ENCODE results near the gene FAM110A.
"Not testable (repeated sequence)": the region's sequence is repeated elsewhere in the genome, so short reads cannot be mapped to it uniquely, and the experiment has no call there.

FAM110A gene

DNA sequence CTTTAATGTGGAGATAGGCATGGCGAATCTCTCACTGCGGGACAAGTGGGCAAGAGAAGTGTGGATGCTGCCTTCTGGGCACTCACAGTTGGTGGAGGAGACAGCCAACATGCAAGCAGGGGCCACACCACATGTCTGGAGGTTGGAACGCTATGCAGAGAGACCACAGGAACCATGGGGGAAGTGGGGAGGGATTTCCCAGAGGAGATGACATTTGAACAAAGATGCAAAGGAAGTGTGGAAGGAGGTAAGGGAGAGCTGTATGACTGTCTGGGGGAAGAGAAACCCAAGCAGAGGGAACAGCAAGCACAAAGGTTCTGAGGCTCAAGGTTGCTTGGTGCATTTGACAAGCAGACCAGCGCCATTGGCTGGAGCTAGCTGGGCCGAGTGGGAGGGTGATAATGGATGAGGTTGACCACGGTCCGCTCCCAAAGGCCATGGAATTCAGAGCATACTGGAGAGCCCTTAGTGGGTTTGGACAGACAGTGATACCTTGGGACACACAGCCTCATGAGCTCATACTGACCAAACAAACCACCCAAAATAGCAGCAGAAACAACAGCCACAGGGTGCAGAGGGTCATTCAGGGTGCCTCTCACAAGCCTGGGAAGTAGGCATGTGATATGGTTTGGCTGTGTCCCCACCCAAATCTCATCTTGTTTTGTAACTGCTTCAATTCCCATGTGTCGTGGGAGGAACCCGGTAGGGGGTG lies 7.6 kb upstream of the FAM110A start:
- H3K9me3 ChIP-seq (ENCODE audit: control insufficient read depth, insufficient read depth, low read length) = no peaks in the 10 kb centered on the region
- H3K4me1 ChIP-seq (ENCODE audit: control insufficient read depth, insufficient read depth, low read length) = no peaks in the 10 kb centered on the region
- H3K36me3 ChIP-seq (ENCODE audit: control insufficient read depth, insufficient read depth, low read length) = no peaks in the 10 kb centered on the region
- no peak overlapping the region for H3K9ac ChIP-seq (ENCODE audit: low read depth, low read length)
- no peaks in the 10 kb centered on the region for H3K27me3 ChIP-seq (ENCODE audit: control insufficient read depth, insufficient read depth, low read length)
- no peak overlapping the region for H3K4me3 ChIP-seq (ENCODE audit: low read depth, low read length)

DNA sequence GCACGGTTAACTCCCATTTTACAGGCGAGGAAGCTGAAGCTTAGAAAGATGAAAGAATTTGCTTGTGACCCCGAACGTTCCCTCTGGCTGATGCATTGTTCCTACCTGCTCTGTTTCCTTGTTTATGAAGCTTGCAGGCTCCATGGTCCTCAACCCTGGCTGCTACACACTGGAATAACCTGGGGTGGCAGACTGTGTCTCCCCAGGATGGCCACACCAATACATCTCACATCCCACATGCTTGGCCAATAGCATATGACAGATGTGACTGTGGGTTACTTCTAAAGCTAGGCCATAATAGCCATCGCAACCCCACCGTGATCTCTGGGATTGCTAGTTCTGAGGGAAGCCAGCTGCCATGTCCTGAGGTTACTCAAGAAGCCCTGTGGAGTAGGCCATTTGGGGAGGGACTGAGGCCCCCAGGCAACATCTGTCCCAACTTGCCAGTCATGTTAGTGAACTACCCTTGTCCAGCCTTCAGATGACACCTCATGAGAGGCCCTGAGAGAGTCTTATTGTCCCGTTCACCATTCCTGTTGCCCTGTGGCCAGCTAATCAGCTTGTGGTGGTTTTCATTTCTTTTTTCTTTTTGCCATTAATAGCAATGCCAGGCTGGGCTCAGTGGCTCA lies 6.7 kb upstream of the FAM110A start:
- Histone ChIP-seq H3K4me3 (ENCODE audit: low read depth, low read length) (no peak overlapping the region), H3K36me3 (ENCODE audit: control insufficient read depth, insufficient read depth, low read length) (no peaks in the 10 kb centered on the region), H3K4me1 (ENCODE audit: control insufficient read depth, insufficient read depth, low read length) (no peaks in the 10 kb centered on the region), H3K9me3 (ENCODE audit: control insufficient read depth, insufficient read depth, low read length) (no peaks in the 10 kb centered on the region), H3K9ac (ENCODE audit: low read depth, low read length) (no peak overlapping the region), H3K27me3 (ENCODE audit: control insufficient read depth, insufficient read depth, low read length) (no peaks in the 10 kb centered on the region)

DNA sequence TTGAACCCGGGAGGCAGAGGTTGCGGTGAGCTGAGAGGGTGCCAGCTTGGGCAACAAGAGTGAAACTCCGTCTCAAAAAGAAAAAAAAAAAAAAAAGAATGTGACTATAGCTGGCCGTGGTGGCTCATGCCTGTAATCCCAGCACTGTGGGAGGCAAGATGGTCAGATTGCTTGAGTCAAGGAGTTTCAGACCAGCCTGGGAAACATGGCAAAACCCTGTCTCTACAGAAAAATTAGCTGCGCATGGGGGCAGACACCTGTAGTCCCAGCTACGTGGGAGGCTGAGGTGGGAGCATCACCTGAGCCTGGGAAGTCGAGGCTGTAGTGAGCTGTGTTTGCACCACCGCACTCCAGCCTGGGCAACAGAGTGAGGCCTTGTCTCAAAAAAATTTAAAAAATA lies 5.5 kb upstream of the FAM110A start:
- H3K4me3 ChIP-seq (ENCODE audit: low read depth, low read length); H3K9ac ChIP-seq (ENCODE audit: low read depth, low read length); H3K4me1 ChIP-seq (ENCODE audit: control insufficient read depth, insufficient read depth, low read length); H3K9me3 ChIP-seq (ENCODE audit: control insufficient read depth, insufficient read depth, low read length); H3K36me3 ChIP-seq (ENCODE audit: control insufficient read depth, insufficient read depth, low read length); H3K27me3 ChIP-seq (ENCODE audit: control insufficient read depth, insufficient read depth, low read length): not testable (repeated sequence)

DNA sequence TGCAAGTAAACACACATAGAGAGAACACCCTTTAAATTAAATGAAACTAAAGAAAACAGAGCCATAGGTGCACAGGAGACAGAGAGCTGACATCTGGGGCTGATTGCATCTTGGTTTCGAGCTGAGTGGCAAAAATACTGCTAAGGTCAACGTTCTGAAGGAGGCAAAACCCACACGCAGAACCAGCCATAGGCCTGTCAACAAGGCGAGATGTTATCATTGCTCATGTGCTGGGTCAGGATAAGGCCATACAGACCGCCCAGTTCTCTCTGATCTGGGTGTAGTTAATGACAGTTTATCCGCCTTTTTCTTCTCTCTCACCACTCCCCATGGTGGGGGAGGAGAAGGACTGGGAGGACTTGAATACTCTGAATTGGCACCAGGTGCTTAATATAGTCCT lies 4.5 kb upstream of the FAM110A start:
- H3K9ac ChIP-seq (ENCODE audit: low read depth, low read length) = no peak overlapping the region
- no peaks in the 10 kb centered on the region for H3K4me1 ChIP-seq (ENCODE audit: control insufficient read depth, insufficient read depth, low read length)
- H3K9me3 ChIP-seq (ENCODE audit: control insufficient read depth, insufficient read depth, low read length) = no peaks in the 10 kb centered on the region
- peaks cover 2% of the 10 kb centered on the region for H3K27me3 ChIP-seq (ENCODE audit: control insufficient read depth, insufficient read depth, low read length)
- H3K4me3 ChIP-seq (ENCODE audit: low read depth, low read length) = no peak overlapping the region
- H3K36me3 ChIP-seq (ENCODE audit: control insufficient read depth, insufficient read depth, low read length) = no peaks in the 10 kb centered on the region

DNA sequence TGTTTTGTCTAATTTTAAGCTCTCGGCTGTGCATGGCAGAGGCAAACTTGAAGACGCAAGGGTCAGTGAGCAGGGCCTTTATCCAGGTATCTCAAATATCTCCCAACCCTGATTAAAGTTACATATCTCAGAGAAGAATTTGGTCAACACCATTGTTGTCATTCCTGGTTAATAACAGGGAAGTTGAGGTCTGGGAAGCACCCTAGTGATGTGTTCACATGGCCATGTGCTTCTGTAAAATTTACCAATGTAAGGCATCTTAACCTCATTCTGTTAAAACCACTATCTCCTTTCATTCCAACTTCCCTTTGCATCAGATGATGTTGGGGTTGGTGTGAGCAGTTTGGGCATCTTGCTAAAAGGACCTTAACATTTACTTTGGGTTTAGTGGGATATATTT lies 4.0 kb upstream of the FAM110A start:
- Histone ChIP-seq H3K4me1 (ENCODE audit: control insufficient read depth, insufficient read depth, low read length) (no peaks in the 10 kb centered on the region), H3K4me3 (ENCODE audit: low read depth, low read length) (no peak overlapping the region), H3K36me3 (ENCODE audit: control insufficient read depth, insufficient read depth, low read length) (no peaks in the 10 kb centered on the region), H3K27me3 (ENCODE audit: control insufficient read depth, insufficient read depth, low read length) (peaks cover 7% of the 10 kb centered on the region), H3K9me3 (ENCODE audit: control insufficient read depth, insufficient read depth, low read length) (no peaks in the 10 kb centered on the region), H3K9ac (ENCODE audit: low read depth, low read length) (no peak overlapping the region)

DNA sequence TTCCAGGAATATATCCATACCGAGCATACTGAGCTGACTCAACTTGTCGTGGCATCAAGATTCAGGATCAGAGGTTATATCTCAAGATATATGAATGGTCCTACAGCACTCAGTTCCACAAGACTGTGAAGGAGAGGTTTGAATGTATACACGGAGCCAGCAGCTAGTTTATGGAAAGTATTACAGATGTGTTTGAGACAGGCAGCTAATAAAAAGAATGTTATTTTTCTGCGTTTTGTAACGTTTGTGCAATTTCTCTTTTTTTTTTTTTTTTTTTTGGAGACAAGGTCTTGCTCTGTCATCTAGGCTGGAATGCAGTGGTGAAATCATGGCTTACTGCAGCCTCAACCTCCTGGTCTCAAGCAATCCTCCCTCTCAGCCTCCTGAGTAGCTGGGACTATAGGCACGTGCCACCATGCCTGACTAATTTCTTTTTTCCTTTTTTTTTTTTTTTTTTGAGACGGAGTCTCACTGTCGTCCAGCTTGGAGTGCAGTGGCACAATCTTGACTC lies 3.4 kb upstream of the FAM110A start:
- Histone ChIP-seq H3K36me3 (ENCODE audit: control insufficient read depth, insufficient read depth, low read length) (no peaks in the 10 kb centered on the region), H3K4me3 (ENCODE audit: low read depth, low read length) (no peak overlapping the region), H3K9ac (ENCODE audit: low read depth, low read length) (no peak overlapping the region), H3K27me3 (ENCODE audit: control insufficient read depth, insufficient read depth, low read length) (peaks cover 12% of the 10 kb centered on the region), H3K9me3 (ENCODE audit: control insufficient read depth, insufficient read depth, low read length) (no peaks in the 10 kb centered on the region), H3K4me1 (ENCODE audit: control insufficient read depth, insufficient read depth, low read length) (no peaks in the 10 kb centered on the region)

DNA sequence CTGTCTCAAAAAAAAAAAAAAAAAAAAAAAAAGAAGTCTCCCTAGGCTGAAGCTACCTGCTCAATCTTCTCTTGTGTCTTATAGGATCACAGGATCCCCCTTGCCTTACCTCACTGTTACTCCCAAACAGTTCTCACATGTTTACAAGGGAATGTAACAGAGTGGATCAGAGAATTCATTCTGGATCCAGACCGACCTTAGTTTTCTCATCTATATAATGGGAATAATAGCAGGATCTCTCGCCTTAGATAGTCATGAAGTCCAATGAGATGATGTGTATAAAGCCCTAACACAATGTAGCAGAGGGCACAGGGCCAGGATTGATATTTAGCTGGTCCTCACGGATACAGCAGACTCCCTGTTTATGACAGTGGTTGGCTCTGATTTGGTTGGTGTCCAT lies 2.3 kb upstream of the FAM110A start:
- no peak overlapping the region for H3K4me3 ChIP-seq (ENCODE audit: low read depth, low read length)
- H3K27me3 ChIP-seq (ENCODE audit: control insufficient read depth, insufficient read depth, low read length) = peaks cover 16% of the 10 kb centered on the region
- no peak overlapping the region for H3K9ac ChIP-seq (ENCODE audit: low read depth, low read length)
- H3K4me1 ChIP-seq (ENCODE audit: control insufficient read depth, insufficient read depth, low read length) = no peaks in the 10 kb centered on the region
- H3K9me3 ChIP-seq (ENCODE audit: control insufficient read depth, insufficient read depth, low read length) = no peaks in the 10 kb centered on the region
- H3K36me3 ChIP-seq (ENCODE audit: control insufficient read depth, insufficient read depth, low read length) = no peaks in the 10 kb centered on the region

DNA sequence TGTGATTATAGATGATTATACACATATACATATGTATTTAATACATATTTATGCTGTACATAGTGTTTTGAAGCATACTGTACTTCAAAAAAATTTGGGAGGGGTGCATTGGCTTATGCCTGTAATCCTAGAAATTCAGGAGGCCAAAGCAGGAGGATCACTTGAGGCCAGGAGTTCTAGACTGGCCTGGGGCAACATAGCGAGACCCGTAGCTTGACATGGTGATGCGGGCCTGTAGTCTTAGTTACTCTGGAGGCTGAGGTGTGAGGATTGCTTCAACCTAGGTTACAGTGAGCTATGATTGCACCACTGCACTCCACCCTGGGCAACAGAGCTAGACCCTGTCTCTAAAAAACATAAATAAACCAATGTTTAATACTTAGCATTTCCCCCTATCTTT lies 1.6 kb upstream of the FAM110A start:
- H3K9ac ChIP-seq (ENCODE audit: low read depth, low read length) = no peak overlapping the region
- H3K36me3 ChIP-seq (ENCODE audit: control insufficient read depth, insufficient read depth, low read length) = no peaks in the 10 kb centered on the region
- H3K4me3 ChIP-seq (ENCODE audit: low read depth, low read length) = no peak overlapping the region
- no peaks in the 10 kb centered on the region for H3K4me1 ChIP-seq (ENCODE audit: control insufficient read depth, insufficient read depth, low read length)
- H3K9me3 ChIP-seq (ENCODE audit: control insufficient read depth, insufficient read depth, low read length) = no peaks in the 10 kb centered on the region
- H3K27me3 ChIP-seq (ENCODE audit: control insufficient read depth, insufficient read depth, low read length) = peaks cover 16% of the 10 kb centered on the region

DNA sequence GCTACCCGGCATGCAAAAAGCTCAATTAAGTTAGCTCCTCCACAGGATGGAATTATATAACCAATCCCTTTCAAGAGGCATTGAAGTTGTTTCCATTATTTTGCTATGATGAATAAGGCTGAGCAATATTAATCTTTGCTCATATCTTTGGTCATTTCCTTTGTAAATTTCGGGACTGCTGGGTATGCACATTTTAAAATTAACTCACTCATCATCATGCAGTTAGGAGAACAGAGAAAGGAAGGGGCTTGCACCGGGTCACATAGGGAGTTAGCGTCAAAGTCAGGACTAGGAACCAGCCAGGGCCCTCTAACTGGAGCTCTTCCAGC lies 430 bp upstream of the FAM110A start:
- H3K36me3 ChIP-seq (ENCODE audit: control insufficient read depth, insufficient read depth, low read length) = no peaks in the 10 kb centered on the region
- no peaks in the 10 kb centered on the region for H3K4me1 ChIP-seq (ENCODE audit: control insufficient read depth, insufficient read depth, low read length)
- H3K9ac ChIP-seq (ENCODE audit: low read depth, low read length) = no peak overlapping the region
- no peaks in the 10 kb centered on the region for H3K9me3 ChIP-seq (ENCODE audit: control insufficient read depth, insufficient read depth, low read length)
- H3K27me3 ChIP-seq (ENCODE audit: control insufficient read depth, insufficient read depth, low read length) = peaks cover 16% of the 10 kb centered on the region
- peak overlapping the region; percentile 6 for H3K4me3 ChIP-seq (ENCODE audit: low read depth, low read length)

DNA sequence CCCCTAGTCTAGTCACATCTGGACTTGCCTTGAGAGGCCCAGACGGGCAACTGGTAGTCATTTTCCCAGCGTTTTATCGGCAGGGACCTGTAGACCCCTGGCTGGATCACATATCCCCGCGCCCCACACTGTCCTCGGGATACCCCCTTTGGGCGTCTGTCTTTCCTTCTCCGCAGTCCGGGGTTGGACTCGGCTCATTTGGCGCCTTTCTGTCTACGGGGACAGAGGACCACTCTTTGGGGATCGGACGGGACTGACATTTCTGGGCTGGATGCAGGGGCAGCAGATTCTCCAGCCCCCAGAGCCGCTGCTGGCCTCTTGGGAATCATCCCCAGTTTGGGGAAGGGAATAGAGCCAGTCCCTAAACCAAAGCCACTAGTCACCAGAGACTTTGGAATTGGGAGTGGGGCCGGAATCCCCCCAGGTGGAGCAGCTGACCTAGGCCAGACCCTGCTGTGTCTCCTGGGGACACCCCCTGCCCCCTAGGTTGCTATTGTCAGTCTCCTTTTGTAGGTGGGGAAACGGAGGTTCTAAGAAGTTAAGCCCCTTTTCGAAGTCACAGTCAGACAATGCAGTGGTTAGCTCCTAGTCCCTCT lies 734 bp downstream of the FAM110A start:
- Histone ChIP-seq H3K9me3 (ENCODE audit: control insufficient read depth, insufficient read depth, low read length) (no peaks in the 10 kb centered on the region), H3K4me1 (ENCODE audit: control insufficient read depth, insufficient read depth, low read length) (no peaks in the 10 kb centered on the region), H3K27me3 (ENCODE audit: control insufficient read depth, insufficient read depth, low read length) (peaks cover 16% of the 10 kb centered on the region), H3K36me3 (ENCODE audit: control insufficient read depth, insufficient read depth, low read length) (no peaks in the 10 kb centered on the region), H3K9ac (ENCODE audit: low read depth, low read length) (peak overlapping the region; percentile 47), H3K4me3 (ENCODE audit: low read depth, low read length) (peak overlapping the region; percentile 66)

DNA sequence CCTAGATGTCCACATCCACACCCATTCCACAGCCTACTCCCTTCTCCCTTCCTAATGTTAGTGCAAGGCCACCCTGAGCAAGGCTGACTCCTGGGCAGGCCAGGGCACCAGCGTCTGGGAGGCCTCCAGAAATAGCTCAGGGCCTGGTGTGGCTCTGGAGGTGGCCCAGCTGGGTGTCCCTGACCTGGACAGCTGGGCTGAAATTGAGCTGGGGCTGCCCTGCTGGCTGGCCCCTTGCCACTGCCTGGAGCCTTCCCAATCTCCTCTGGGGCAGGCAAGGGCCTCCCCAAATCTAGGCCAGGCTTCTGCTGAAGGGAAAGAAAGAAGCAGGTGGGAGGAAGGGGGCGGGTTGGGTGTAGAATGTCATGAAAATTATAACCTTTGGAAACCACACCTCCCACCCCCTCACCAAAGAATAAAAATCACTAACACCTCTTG lies 2.1 kb downstream of the FAM110A start:
- peaks cover 22% of the 10 kb centered on the region for H3K27me3 ChIP-seq (ENCODE audit: control insufficient read depth, insufficient read depth, low read length)
- H3K9me3 ChIP-seq (ENCODE audit: control insufficient read depth, insufficient read depth, low read length) = no peaks in the 10 kb centered on the region
- no peak overlapping the region for H3K4me3 ChIP-seq (ENCODE audit: low read depth, low read length)
- no peak overlapping the region for H3K9ac ChIP-seq (ENCODE audit: low read depth, low read length)
- H3K4me1 ChIP-seq (ENCODE audit: control insufficient read depth, insufficient read depth, low read length) = no peaks in the 10 kb centered on the region
- no peaks in the 10 kb centered on the region for H3K36me3 ChIP-seq (ENCODE audit: control insufficient read depth, insufficient read depth, low read length)

DNA sequence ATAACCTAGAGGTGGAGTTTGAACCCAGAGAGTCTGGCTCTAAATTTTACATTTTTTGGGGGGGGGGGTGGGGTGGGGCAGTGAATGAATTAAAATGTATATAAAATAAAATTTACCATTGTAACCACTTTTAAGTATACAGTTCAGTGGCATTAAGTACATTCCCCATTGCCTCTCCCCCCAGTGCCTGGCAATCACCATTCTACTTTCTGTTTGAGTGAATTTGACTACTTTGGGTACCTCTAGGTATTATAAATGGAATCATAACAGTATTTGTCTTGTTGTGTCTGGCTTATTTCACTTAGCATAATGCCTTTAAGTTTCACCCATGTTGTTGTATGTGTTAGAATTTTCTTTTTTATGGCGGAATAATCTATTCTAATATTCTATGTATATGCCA lies 2.7 kb downstream of the FAM110A start:
- no peak overlapping the region for H3K4me3 ChIP-seq (ENCODE audit: low read depth, low read length)
- no peaks in the 10 kb centered on the region for H3K36me3 ChIP-seq (ENCODE audit: control insufficient read depth, insufficient read depth, low read length)
- H3K27me3 ChIP-seq (ENCODE audit: control insufficient read depth, insufficient read depth, low read length) = peaks cover 24% of the 10 kb centered on the region
- H3K4me1 ChIP-seq (ENCODE audit: control insufficient read depth, insufficient read depth, low read length) = no peaks in the 10 kb centered on the region
- no peaks in the 10 kb centered on the region for H3K9me3 ChIP-seq (ENCODE audit: control insufficient read depth, insufficient read depth, low read length)
- H3K9ac ChIP-seq (ENCODE audit: low read depth, low read length) = no peak overlapping the region

Data from iPS-15b (cell line).